Measurements from ENCODE around the gene SHISA3. TPM values are rescaled to one million over a fixed set of nuclear protein-coding genes. Genes with fewer than 3 reads are reported as not detected.
"Not testable (repeated sequence)": the region's sequence is repeated elsewhere in the genome, so short reads cannot be mapped to it uniquely, and the experiment has no call there.

The SHISA3 gene
- total RNA-seq, 2 experiments from 2014 or later = 0.14 to 0.27 TPM

GRCh38 chr4:42366959-42367358 is 30.3 kb upstream of the SHISA3 start:
- no peaks in the 10 kb centered on the region for H3K4me1 Mint-ChIP-seq (ENCODE audit: low read depth)
- no peak overlapping the region for H3K4me3 Mint-ChIP-seq
- H3K27me3 Mint-ChIP-seq = peaks cover 5% of the 10 kb centered on the region
- intact Hi-C loops (cut with micrococcal nuclease) = no loop called here
- no peaks in the 10 kb centered on the region for H3K36me3 Mint-ChIP-seq
- DNase-seq = no peak
- H3K9me3 Mint-ChIP-seq = no peaks in the 10 kb centered on the region
- POLR2A ChIA-PET = no interaction called here
- H3K27ac Mint-ChIP-seq = no peak overlapping the region
- CTCF ChIA-PET = no interaction called here

DNA sequence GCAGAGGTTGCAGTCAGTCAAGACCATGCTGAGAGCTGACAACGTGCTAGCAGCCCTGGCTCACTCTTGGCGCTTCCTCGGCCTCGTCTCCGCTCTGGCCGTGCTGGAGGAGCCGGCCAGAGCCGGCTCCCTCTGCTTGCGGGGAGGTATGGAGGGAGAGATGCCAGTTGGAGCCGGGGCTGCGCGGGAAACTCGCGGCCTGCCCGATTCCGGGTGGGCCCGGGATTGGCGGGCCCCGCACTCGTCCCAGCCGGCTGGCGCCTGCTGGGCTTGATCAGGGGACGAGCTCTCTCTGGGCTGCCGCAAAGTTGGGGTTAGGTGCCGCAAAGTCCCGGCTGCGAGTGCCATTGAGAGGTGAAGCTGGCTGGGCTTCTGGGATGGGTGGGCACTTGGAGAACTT is 27.8 kb upstream of the SHISA3 start:
- DNase-seq = no peak
- ChIA-PET CTCF (interaction anchor here (0.8 to 4.4 kb wide), 2 partner anchors 141 to 150 kb away, joined by 3 to 36 read pairs; no protein-coding TSS in a partner anchor), POLR2A (no interaction called here)
- no peaks in the 10 kb centered on the region for H3K4me1 Mint-ChIP-seq (ENCODE audit: low read depth)
- H3K36me3 Mint-ChIP-seq = no peaks in the 10 kb centered on the region
- peaks cover 5% of the 10 kb centered on the region for H3K27me3 Mint-ChIP-seq
- no peaks in the 10 kb centered on the region for H3K9me3 Mint-ChIP-seq
- no peak overlapping the region for H3K27ac Mint-ChIP-seq
- H3K4me3 Mint-ChIP-seq = no peak overlapping the region
- intact Hi-C loops (cut with micrococcal nuclease) = no loop called here

DNA sequence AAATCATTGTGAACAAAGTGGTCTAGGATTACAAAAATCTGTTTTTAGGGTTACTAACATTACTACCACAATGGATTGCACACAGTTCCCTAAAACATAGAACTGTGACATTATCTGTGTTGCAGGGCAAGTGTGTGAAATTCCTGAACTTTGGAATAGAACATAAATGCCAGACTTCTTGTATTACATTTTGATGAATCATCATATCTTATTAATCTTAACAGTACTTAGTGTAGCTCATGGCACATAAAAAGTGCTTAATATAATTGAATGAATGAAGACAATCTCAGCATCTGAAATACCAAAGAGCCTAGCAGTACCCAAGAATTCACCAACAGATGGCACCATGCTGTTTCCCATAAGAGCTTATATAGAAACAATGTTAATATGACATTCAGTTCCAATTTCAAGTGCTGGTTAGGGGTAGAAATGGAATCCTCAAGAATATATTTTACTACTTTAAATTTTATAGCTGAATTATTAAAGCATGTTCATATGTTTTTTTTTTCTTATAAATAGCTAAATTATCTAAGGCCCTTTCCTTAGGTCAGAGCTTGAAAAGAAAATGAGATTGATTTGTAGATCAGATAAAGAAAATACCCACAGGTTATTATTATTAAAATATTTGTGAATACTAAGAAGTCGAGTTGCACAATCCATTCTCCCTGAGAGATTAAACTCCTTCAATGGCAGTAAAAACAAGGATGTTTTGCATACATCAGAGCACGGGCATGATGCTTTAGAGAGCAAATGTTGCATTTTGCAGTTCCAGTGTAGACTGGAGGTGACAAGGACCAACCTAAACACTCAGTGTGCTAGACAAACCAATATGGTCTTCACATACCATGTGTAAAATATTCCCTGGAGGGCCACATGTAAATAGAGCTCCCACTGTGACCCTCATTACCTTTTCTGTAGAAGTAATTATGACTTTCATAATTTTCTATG is 25.7 kb upstream of the SHISA3 start:
- Mint-ChIP-seq H3K4me3 (no peak overlapping the region), H3K27ac (no peak overlapping the region), H3K4me1 (ENCODE audit: low read depth) (no peaks in the 10 kb centered on the region), H3K9me3 (no peaks in the 10 kb centered on the region), H3K36me3 (no peaks in the 10 kb centered on the region), H3K27me3 (peaks cover 5% of the 10 kb centered on the region)
- intact Hi-C loops (cut with micrococcal nuclease) = loop anchor here (1.0 kb wide), 2 partner anchors 148 to 494 kb away; no protein-coding TSS in a partner anchor
- DNase-seq = no peak
- ChIA-PET POLR2A (no interaction called here), CTCF (interaction anchor here (0.6 to 4.4 kb wide), 9 partner anchors 68 to 493 kb away, joined by 3 to 36 read pairs (median 3); no protein-coding TSS in a partner anchor)

DNA sequence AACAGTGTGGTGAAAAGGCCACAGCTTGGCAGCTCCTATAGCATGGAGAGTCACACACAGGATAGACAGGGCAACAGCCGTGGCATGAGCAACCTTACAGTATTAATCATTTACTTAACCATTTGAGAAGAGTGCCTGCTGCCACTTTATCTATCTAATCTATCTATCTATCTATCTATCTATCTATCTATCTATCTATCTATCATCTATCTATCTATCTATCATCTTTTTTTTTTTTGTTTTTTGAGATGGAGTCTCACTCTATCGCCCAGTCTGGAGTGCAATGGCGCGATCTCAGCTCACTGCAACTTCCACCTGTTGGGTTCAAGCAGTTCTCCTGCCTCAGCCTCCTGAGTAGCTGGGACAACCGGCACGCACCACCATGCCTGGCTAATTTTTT is 25.0 kb upstream of the SHISA3 start:
- H3K4me1 Mint-ChIP-seq (ENCODE audit: low read depth); intact Hi-C loops (cut with micrococcal nuclease); H3K4me3 Mint-ChIP-seq; DNase-seq; H3K9me3 Mint-ChIP-seq; H3K27ac Mint-ChIP-seq; H3K36me3 Mint-ChIP-seq; H3K27me3 Mint-ChIP-seq; POLR2A ChIA-PET: not testable (repeated sequence)
- CTCF ChIA-PET = interaction anchor here (1.9 to 4.4 kb wide), 2 partner anchors 144 to 147 kb away, joined by 6 to 36 read pairs; no protein-coding TSS in a partner anchor

DNA sequence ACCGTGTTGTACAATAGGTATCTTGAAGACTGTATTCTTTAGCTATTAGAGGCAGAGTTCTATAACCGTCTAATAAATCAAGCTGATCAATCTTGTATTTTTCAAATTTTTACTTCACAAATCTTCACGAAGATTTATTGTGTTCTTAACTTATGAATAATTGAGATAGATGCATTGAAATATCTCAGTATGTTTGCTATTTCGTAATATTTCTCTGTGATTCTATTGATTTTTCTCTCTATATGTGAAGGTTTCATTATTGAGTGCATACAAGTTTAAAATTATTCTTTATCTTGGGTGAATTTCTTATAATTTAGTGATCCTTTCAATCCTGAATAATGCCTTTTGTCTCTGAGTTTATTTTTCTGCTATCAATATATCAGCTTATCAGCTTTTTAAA is 19.8 kb upstream of the SHISA3 start:
- H3K4me1 Mint-ChIP-seq (ENCODE audit: low read depth) = no peaks in the 10 kb centered on the region
- CTCF ChIA-PET = no interaction called here

GRCh38 chr4:42381666-42382065 is 15.6 kb upstream of the SHISA3 start:
- intact Hi-C loops (cut with micrococcal nuclease) = no loop called here
- ChIA-PET POLR2A (no interaction called here), CTCF (interaction anchor here (0.6 to 1.3 kb wide), 2 partner anchors 11 to 130 kb away, joined by 3 read pairs; no protein-coding TSS in a partner anchor)
- peaks cover 14% of the 10 kb centered on the region for H3K27me3 Mint-ChIP-seq
- DNase-seq = no peak
- no peaks in the 10 kb centered on the region for H3K36me3 Mint-ChIP-seq
- no peaks in the 10 kb centered on the region for H3K9me3 Mint-ChIP-seq
- no peaks in the 10 kb centered on the region for H3K4me1 Mint-ChIP-seq (ENCODE audit: low read depth)
- no peak overlapping the region for H3K27ac Mint-ChIP-seq
- H3K4me3 Mint-ChIP-seq = no peak overlapping the region

More for the DNA sequence above, 19.8 kb upstream of the SHISA3 start:
- Mint-ChIP-seq H3K9me3 (no peaks in the 10 kb centered on the region), H3K36me3 (no peaks in the 10 kb centered on the region), H3K4me3 (no peak overlapping the region), H3K27ac (no peak overlapping the region), H3K27me3 (peaks cover 14% of the 10 kb centered on the region)
- POLR2A ChIA-PET = no interaction called here
- intact Hi-C loops (cut with micrococcal nuclease) = loop anchor here (5.0 kb wide), 1 partner anchor 130 kb away; no protein-coding TSS in a partner anchor
- no peak for DNase-seq

DNA sequence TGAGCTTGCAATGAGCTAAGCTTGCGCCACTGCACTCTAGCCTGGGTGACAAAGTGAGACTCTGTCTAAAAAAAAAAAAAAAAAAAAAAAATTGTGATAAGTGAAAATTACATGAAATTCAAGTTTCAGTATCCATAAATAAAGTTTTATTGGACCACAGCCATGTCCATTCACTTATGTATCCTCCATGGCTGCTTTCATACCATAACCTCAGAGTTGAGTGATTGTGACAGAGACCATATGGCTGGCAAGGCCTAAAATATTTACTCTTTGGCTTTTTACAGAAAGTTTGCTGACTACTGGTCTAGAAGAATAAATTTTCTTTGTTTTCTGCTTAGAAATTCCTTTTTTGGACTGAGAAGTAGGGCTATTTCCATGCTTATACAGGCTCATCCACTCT is 11.8 kb upstream of the SHISA3 start:
- DNase-seq = no peak
- intact Hi-C loops (cut with micrococcal nuclease) = no loop called here
- H3K27ac Mint-ChIP-seq = no peak overlapping the region
- H3K4me3 Mint-ChIP-seq = no peak overlapping the region
- H3K36me3 Mint-ChIP-seq = no peaks in the 10 kb centered on the region
- CTCF ChIA-PET = no interaction called here
- POLR2A ChIA-PET = no interaction called here
- peaks cover 11% of the 10 kb centered on the region for H3K27me3 Mint-ChIP-seq
- H3K4me1 Mint-ChIP-seq (ENCODE audit: low read depth) = no peaks in the 10 kb centered on the region
- H3K9me3 Mint-ChIP-seq = no peaks in the 10 kb centered on the region

DNA sequence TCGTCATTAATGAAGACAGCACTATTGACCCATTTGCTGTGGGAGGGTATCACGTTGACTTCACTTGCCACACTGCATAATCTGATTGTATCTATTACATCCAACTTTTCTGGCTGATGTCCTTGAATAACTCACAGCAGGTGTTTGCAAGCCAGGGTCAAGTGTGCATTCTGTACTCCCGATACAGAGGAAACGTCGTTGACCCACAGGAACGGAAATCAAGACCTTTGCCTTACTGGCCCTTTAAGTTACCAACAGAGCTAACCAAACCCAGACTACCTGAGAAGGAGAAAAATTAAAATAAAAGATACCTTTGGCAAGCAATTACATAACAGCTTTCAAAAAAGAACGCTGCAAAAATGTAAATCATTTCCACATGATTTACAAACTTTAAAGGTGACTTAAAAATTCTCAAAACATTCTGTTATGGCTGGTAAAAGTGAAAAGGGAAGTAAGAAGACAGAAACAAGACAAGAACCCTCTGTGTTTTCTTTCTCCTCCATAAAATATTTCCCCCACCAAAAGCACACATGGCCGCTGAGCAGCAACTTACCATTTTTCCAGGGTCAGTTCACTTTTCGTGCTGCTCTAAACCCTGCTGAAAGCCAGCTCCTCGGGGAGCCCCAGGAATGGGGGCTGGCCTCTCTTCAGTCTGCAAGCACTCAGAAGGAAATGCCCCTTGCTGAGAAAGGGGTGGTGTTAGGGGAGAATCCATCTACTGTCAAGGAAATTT is 6.5 kb upstream of the SHISA3 start:
- no peaks in the 10 kb centered on the region for H3K36me3 Mint-ChIP-seq
- no peak overlapping the region for H3K4me3 Mint-ChIP-seq
- H3K27ac Mint-ChIP-seq = no peak overlapping the region
- no peak for DNase-seq
- H3K4me1 Mint-ChIP-seq (ENCODE audit: low read depth) = no peaks in the 10 kb centered on the region
- H3K9me3 Mint-ChIP-seq = no peaks in the 10 kb centered on the region
- intact Hi-C loops (cut with micrococcal nuclease) = no loop called here
- CTCF ChIA-PET = no interaction called here
- H3K27me3 Mint-ChIP-seq = peaks cover 14% of the 10 kb centered on the region
- POLR2A ChIA-PET = no interaction called here

DNA sequence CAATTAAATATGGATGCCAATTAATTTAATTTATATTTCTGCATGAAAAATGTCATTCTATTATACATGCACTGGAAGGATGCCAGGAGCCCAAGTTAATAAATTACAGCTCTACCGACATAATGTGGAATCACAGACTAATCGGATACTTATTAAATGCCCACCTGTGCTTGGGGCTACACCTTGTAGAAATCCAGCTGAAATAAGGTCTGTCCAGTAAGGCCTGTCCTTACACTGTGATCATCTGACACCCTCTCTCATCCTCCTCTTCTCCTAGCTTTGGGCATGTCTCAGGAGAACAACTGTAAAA is 6.0 kb upstream of the SHISA3 start:
- peaks cover 1% of the 10 kb centered on the region for H3K4me1 Mint-ChIP-seq (ENCODE audit: low read depth)

GRCh38 chr4:42391981-42392380 is 5.3 kb upstream of the SHISA3 start:
- Mint-ChIP-seq H3K36me3 (no peaks in the 10 kb centered on the region), H3K27me3 (peaks cover 22% of the 10 kb centered on the region), H3K4me3 (no peak overlapping the region), H3K4me1 (ENCODE audit: low read depth) (peaks cover 8% of the 10 kb centered on the region), H3K27ac (no peak overlapping the region), H3K9me3 (no peaks in the 10 kb centered on the region)
- intact Hi-C loops (cut with micrococcal nuclease) = no loop called here
- ChIA-PET POLR2A (no interaction called here), CTCF (no interaction called here)
- DNase-seq = no peak

More for the DNA sequence above, 6.0 kb upstream of the SHISA3 start:
- intact Hi-C loops (cut with micrococcal nuclease) = no loop called here
- H3K27ac Mint-ChIP-seq = no peak overlapping the region
- POLR2A ChIA-PET = no interaction called here
- H3K36me3 Mint-ChIP-seq = no peaks in the 10 kb centered on the region
- H3K4me3 Mint-ChIP-seq = no peak overlapping the region
- peaks cover 15% of the 10 kb centered on the region for H3K27me3 Mint-ChIP-seq
- CTCF ChIA-PET = no interaction called here
- DNase-seq = no peak
- no peaks in the 10 kb centered on the region for H3K9me3 Mint-ChIP-seq

DNA sequence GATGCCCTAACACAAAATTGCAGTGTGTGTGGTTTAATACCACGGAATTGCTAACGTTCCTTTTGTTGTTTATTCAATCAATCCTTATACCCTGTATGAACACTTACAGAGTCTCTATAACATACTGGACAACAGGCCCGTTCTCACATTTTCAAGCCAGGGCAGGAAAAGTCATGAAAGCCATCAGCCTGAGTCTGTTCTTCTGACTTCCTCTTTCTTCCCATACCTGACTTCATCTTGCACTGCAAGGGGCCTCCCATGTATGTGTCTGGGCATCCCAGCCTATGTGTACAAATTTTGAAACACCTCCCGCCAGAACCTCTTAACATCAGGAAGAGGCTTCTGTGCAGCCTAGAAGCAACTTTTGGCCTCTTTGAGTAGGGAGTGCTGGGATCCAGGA is 4.9 kb upstream of the SHISA3 start:
- CTCF ChIA-PET = no interaction called here
- Mint-ChIP-seq H3K4me1 (ENCODE audit: low read depth) (peaks cover 12% of the 10 kb centered on the region), H3K9me3 (no peaks in the 10 kb centered on the region), H3K4me3 (no peak overlapping the region), H3K27me3 (peaks cover 26% of the 10 kb centered on the region), H3K36me3 (no peaks in the 10 kb centered on the region), H3K27ac (no peak overlapping the region)
- DNase-seq = no peak
- POLR2A ChIA-PET = no interaction called here
- intact Hi-C loops (cut with micrococcal nuclease) = no loop called here

- Mint-ChIP-seq H3K9me3 (no peaks in the 10 kb centered on the region), H3K36me3 (no peaks in the 10 kb centered on the region), H3K4me3 (no peak overlapping the region), H3K27ac (no peak overlapping the region), H3K27me3 (peaks cover 51% of the 10 kb centered on the region), H3K4me1 (ENCODE audit: low read depth) (peaks cover 29% of the 10 kb centered on the region)
- DNase-seq = no peak
- intact Hi-C loops (cut with micrococcal nuclease) = no loop called here
- CTCF ChIA-PET = interaction anchor here (1.8 kb wide), 1 partner anchor 124 kb away, joined by 6 read pairs; no protein-coding TSS in a partner anchor
- POLR2A ChIA-PET = no interaction called here
These were observed 1.7 kb upstream of the SHISA3 start for GRCh38 chr4:42395595-42395994.
